HG03571 (cell line): Measurements from ENCODE around the gene TRIM69.
"Not testable (repeated sequence)": the region's sequence is repeated elsewhere in the genome, so short reads cannot be mapped to it uniquely, and the experiment has no call there.

Experiments used
- ATAC-seq: cut with Tn5 transposase; IDR thresholded peaks from one replicate; pipeline ENCODE4 v1.9.1; 2021; ENCODE audit not compliant: unreplicated experiment

The TRIM69 gene

GRCh38 chr15:44738340-44738984, 2.1 kb downstream of the TRIM69 start:
- no peak for ATAC-seq

DNA sequence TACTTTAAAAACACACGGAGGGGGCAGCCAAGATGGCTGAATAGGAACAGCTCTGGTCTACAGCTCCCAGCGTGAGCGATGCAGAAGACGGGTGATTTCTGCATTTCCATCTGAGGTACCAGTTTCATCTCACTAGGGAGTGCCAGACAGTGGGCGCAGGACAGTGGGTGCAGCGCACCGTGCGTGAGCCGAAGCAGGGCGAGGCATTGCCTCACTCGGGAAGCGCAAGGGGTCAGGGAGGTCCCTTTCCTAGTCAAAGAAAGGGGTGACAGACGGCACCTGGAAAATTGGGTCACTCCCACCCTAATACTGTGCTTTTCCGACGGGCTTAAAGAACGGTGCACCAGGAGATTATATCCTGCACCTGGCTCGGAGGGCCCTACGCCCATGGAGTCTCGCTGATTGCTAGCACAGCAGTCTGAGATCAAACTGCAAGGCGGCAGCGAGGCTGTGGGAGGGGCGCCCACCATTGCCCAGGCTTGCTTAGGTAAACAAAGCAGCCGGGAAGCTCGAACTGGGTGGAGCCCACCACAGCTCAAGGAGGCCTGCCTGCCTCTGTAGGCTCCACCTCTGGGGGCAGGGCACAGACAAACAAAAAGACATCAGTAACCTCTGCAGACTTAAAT, 3.0 kb downstream of the TRIM69 start:
- not testable (repeated sequence) for ATAC-seq

GRCh38 chr15:44743454-44743853, 7.1 kb downstream of the TRIM69 start:
- ATAC-seq, result not testable (repeated sequence)

DNA sequence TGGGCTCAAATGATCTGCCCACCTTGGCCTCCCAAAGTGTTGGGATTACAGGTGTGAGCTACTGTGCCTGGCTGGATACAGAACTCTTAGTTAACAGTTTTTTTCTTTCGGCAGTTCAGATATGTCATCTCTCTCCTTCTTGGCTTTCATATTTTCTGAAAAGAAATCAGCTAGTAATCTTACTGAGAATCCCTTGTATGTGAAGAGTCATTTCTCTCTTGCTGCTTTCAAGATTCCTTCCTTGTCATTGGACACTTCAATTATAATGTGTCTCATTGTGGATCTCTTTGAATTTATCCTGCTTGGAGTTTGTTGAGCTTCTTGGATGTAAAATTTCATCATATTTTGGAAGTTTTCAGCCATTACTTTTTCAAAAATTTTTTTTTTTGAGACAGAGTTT, 17.0 kb downstream of the TRIM69 start:
- no peak for ATAC-seq

DNA sequence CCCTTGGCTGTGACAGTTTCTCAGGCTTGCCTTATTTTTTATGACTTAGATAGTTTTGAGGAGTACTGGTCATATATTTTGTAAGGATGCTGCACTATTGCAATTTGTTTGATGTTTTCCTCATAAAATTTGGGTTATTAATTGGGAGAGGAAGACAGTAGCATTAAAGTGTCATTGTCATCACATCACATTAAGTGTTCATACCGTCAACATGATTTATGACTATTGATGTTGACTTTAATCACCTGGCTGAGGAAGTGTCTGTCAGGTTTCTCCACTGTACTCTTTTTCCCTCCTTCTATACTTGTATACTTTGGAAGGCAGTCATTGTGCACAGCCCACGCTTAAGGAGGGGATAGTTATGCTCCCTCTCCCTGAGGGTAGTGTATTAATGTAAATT, 26.9 kb downstream of the TRIM69 start:
- no peak for ATAC-seq

- ATAC-seq, result no peak
Measured at GRCh38 chr15:44763848-44764247, 27.5 kb downstream of the TRIM69 start.

DNA sequence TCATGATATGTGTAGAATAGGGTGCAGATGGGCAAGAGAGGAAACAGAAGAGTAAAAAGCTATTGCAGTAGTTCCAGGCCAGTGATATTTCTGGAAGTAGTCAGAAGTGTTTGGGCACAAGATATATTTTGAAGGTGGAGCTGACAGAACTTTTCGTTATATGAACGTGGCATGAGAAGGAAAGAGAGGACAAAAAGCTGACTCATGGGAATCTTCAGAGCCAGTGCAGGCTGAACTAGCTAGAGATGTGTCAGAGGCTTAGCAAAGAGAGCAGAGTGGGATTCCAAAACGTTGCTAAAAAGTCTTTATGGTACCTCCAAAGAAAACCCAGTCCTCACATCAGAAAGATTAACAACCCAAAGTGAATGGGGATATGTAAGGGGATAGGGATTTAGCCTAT, 28.7 kb downstream of the TRIM69 start:
- no peak for ATAC-seq

GRCh38 chr15:44769521-44769920, 33.2 kb downstream of the TRIM69 start:
- ATAC-seq, result no peak

DNA sequence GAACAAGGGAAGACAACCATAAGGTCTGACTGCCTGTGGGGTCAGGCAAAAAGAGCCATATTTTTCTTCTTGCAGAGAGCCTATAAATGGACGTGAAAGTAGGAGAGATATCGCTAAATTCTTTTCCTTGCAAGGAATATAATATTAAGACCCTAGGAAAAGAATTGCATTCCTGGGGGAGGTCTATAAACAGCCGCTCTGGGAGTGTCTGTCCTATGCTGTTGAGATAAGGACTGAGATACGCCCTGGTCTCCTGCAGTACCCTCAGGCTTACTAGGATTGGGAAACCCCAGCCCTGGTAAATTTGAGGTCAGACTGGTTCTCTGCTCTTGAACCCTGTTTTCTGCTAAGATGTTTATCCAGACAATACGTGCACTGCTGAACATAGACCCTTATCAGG, 34.4 kb downstream of the TRIM69 start:
- ATAC-seq, result not testable (repeated sequence)

DNA sequence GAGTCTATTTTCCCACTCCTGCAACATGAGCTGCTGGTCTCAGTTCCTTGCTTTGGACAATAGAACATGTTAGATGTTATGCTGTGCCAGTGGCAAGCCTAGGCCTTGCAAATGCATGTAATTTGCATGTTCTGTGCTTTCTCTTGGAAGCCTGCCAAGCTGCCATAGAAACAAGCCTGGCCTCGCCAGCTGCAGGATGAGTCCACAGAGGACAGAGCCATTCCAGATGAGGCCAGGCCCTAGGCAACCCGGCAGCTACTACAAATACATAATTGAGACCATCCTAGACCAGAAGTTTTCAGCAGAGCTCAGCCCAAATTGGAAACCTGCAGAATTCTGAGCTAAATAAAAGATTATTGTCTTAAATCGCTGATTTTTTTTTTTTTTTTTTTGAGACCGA, 39.6 kb downstream of the TRIM69 start:
- ATAC-seq, result no peak

DNA sequence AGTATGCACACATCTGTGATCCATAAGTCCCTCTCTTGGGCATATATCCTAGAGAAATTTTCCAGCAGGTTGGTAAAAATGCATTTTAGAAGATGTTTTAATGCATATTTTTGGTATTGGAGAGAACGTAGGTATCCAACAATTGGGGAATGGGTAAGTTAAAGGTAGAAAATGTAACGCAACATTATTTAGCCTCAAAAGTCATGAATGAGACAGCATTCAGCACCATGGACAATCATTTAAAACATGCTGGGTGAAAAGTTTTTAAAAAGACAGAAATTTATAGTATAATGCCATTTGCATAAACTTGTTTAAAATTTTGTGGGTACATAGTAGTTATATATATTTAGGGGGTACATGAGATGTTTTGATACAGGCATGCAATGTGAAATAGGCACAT, 43.4 kb downstream of the TRIM69 start:
- ATAC-seq, result no peak

- ATAC-seq, result no peak
Measured at GRCh38 chr15:44780608-44781007, 44.3 kb downstream of the TRIM69 start.

GRCh38 chr15:44781128-44781810, 44.9 kb downstream of the TRIM69 start:
- no peak for ATAC-seq

- ATAC-seq, result no peak
Measured at GRCh38 chr15:44782516-44782915, 46.2 kb downstream of the TRIM69 start.

- ATAC-seq, result not testable (repeated sequence)
Measured at GRCh38 chr15:44784918-44785274, 48.6 kb downstream of the TRIM69 start.

DNA sequence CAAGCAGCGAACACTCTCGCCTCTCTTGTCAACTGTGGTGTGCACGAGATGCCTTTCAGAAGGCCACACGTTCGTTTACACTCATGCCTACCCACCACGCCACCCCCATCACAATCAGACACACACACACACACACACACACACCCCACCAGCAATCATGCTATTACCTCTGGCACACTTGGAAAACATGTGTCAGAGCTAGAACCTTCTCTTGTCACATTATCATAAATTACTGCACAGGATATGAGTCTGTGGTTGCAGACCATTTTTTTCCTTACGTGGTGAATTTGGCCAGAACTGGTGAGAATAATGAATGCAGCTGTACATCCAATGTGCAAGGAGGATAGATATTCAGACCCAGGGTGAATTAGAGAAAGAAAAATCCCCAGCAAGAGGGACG, 52.4 kb downstream of the TRIM69 start:
- ATAC-seq, result no peak

DNA sequence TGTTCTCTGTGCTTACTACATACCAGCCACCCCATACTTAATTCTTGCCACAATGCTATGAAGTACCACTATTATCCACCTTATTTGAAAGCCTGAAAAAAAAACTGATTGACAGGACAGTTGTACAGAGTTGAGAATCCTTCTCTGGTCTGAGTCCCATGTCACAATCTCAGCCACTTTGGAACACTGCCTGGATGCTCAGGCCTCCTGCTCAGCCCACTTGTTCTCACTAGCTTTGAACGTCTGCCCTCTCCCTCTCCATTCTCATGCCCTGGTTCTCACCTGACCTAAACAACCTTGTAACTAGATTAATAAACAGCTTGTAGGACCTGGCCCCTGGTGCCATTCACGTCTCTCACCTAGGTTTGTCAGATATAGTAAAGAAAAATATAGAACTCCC, 53.9 kb downstream of the TRIM69 start:
- no peak for ATAC-seq

DNA sequence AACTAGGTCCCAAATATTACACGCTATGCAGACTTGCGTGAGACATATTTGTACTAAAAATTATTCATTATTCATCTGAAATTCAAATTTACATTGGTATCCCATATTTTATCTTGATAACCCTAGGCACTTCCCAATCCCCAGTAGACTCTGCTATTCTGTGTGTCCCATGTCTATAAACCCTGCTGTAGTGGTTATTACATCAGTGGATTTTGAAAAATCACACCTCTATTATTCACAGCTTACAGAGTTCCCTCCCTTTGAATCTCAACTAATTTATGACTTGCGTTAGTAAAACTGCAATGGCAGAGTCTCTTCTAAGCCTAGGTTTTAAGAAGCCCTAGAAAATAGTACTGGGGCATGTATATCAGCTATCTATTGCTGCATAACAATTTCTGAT, 54.3 kb downstream of the TRIM69 start:
- ATAC-seq, result no peak

- no peak for ATAC-seq
Measured at GRCh38 chr15:44792715-44793114, 56.4 kb downstream of the TRIM69 start.

DNA sequence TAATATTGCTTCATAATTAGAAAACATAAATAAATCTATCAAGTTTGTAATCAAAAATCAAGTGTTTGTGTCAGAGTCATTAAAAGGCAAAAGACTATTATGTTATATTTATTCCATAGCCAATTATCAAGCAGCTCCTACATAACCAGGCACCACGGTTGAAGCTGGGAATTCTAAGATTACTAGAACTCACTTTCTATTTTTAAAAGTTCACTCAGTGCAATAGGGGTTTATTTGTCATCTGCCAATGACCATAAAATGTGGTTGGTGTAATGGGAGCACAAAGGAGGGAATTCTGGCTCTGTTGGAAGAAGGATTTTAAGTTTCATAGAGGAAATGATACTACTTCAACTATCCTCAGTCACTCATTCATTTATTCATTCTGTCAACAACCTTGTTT, 57.7 kb downstream of the TRIM69 start:
- no peak for ATAC-seq

DNA sequence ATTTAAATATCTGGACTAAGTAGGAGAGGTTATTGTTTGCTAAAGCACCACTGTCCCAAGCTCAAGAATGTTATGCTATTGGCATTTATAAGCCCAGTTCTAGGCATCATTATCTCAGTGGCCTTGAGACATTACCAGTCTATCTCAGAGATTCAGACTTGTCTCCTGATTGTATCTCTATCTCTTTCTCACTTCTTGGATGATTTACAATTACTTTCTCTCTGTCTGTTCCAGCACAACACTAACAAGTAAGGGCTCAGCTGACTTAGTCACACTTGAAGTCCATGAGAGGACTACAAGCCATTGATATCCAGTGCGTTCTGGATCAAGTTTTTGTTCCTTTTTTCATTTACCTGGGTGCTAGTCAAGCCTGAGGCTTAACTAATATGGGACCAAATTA, 60.2 kb downstream of the TRIM69 start:
- no peak for ATAC-seq

DNA sequence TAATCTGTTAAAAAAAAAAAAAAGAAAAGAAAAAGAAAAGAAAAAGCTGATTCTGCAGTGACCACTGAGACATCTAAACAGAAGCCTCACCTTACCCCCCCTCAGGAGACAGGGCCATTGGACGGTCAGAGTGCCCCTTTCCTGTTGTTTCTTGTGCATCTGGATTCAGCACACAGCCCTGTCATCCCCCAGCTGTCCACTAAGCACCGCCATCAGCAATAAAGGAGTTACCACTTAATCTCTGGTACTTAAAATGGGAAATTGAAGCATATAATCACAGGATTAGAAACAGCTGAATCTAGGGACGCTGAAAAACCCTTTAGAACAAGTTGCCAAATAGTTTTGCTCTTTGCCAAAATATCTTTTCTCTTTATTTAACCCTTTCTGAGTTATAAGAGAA, 62.5 kb downstream of the TRIM69 start:
- ATAC-seq, result no peak

DNA sequence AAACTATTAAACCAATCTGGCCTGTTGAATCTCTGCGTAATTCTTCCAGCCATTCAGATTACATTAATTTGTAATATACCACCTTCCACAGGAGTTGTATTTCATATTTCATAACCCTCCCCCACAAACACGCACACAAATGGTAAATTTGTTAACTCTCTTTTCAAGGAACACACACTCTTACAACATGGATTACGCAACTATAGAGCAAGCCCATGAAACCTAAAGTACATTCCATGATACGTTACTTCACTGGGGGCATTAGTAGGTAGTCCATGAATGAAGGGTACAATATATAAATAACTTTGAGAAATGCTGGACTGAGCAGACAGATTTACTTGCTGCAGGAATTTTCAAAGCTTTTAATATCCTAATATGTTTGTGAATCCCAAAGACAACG, 65.0 kb downstream of the TRIM69 start:
- no peak for ATAC-seq
